Suprapubic skin (tissue), 4 donors: Measurements from ENCODE around the gene CCDC50. TPM values are rescaled to one million over a fixed set of nuclear protein-coding genes. Genes with fewer than 3 reads are reported as not detected.

ENCODE experiments used
- DNase-seq, 2 donors: peaks; one replicate each; pipeline ENCODE4 v3.0.0-alpha.2; 2019; ENCODE audit warnings: low spot score in 2 of 2
- H3K27ac ChIP-seq: fragments of 200-600 bp; sonication (generic); one replicate; pipeline ENCODE4 v1.5.1; 2019
- H3K27me3 ChIP-seq: fragments of 200-600 bp; sonication (generic); one replicate; pipeline ENCODE4 v1.5.1; 2019
- H3K36me3 ChIP-seq: fragments of 200-600 bp; sonication (generic); one replicate; pipeline ENCODE4 v1.5.1; 2019
- H3K4me1 ChIP-seq: fragments of 200-600 bp; sonication (generic); one replicate; pipeline ENCODE4 v1.5.1; 2019
- H3K4me3 ChIP-seq: fragments of 200-600 bp; sonication (generic); one replicate; pipeline ENCODE4 v1.5.1; 2019; ENCODE audit warnings: mild to moderate bottlenecking
- H3K9me3 ChIP-seq: fragments of 200-600 bp; sonication (generic); one replicate; pipeline ENCODE4 v1.5.1; 2019
- CTCF ChIP-seq, 2 donors: fragments of 200-600 bp in 1 of 2; fragments of 450-650 bp in 1 of 2; sonication (generic) in 1 of 2; IDR thresholded peaks; one replicate each; pipeline ENCODE4 v1.5.1; 2016 to 2019; ENCODE audit warnings: antibody characterized with exemption in 2 of 2, mild to moderate bottlenecking in 1 of 2, moderate library complexity in 1 of 2
- EP300 ChIP-seq: sonication (generic); formaldehyde crosslinking; IDR thresholded peaks from one replicate; pipeline ENCODE4 v1.6.1; 2017; ENCODE audit warnings: antibody characterized with exemption
- POLR2A ChIP-seq, 2 donors: fragments of 450-650 bp; IDR thresholded peaks; one replicate each; pipeline ENCODE4 v1.6.1; 2017; ENCODE audit warnings: antibody characterized with exemption in 2 of 2, mild to moderate bottlenecking in 2 of 2, moderate library complexity in 2 of 2
- POLR2AphosphoS5 ChIP-seq, 3 donors: sonication (generic); formaldehyde crosslinking; IDR thresholded peaks; one replicate each; pipeline ENCODE4 v1.6.1; 2017; ENCODE audit warnings: antibody characterized with exemption in 3 of 3
- WGBS: methylation state at CpG from one replicate; pipeline ENCODE4 v1.1.5; 2018; 5-methylcytosine and 5-hydroxymethylcytosine counted together
- total RNA-seq, 4 donors: library from RNA; depleted of rRNA; stranded (reverse); fragments of >200 nt; gene quantifications; one replicate each; pipeline ENCODE4 v1.1.0, GENCODE V29; 2016

Gene CCDC50
- total RNA-seq, 4 donors from 2014 or later: 34.9 to 67.7 (median 42.4) TPM

DNA sequence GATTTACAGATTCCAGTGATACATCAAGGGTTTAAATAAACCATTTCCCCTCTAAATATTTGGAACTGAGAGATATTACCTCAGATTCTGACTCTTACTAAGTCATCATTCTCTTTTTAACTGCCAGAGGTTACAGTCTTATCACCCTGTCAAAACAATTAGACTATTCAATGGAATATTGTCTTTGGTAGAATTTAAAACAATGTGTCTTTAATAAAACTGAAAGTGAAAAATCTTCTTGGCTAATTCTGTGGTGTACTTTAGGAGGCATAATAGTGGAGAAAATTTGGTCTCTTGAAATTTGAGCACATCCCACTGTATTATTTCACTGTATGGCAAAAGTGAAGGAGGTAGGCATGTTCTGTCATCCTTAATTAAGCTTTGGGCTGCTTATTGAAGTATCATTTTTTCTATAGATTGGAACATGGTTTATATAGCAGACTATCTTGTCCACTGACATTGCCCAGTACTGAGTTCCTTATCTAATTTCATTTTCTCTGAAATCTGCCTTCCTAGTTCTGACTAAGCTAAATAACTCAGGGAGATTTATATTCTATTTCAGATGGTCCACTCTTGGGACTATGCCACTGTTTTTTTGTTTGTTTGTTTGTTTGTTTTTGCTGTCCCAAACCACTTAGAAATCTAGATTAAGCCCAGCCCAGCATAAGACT is 49.1 kb downstream of the CCDC50 start:
- peaks cover 36% of the 10 kb centered on the region for H3K4me1 ChIP-seq
- H3K4me3 ChIP-seq: no peak overlapping the region
- H3K27ac ChIP-seq: no peak overlapping the region
- DNase-seq: no peak
- H3K36me3 ChIP-seq: peaks cover 40% of the 10 kb centered on the region
- TF ChIP-seq EP300: no peak
- TF ChIP-seq POLR2AphosphoS5 (IDR thresholded peaks at IDR 0.05): no peak
- no peak for TF ChIP-seq CTCF (IDR thresholded peaks at IDR 0.05)
- no peak for TF ChIP-seq POLR2A (IDR thresholded peaks at IDR 0.05)
- H3K27me3 ChIP-seq: no peaks in the 10 kb centered on the region
- no peaks in the 10 kb centered on the region for H3K9me3 ChIP-seq

DNA sequence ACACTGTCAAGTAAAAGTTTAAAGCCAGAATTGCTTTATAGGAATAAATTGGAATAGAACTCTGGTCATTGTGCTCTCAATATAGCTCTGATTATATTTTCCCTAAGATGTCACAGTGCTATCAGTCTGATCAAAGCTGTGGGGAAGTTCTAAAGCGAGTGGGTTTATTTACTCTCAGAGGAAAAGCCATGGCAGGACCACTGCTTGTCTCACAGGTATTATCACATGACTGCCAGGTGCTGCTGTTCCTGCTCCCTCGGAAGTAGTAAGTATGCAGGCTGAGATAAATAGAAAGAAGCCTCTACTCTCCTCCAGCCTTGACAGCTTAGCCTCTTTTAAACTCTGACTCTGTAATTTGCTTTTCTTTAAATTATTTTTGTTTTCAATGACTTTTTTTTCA is 50.3 kb downstream of the CCDC50 start:
- H3K36me3 ChIP-seq: peaks cover 43% of the 10 kb centered on the region
- no peaks in the 10 kb centered on the region for H3K27me3 ChIP-seq
- H3K4me3 ChIP-seq: no peak overlapping the region
- no peak overlapping the region for H3K27ac ChIP-seq
- no peak for DNase-seq
- 58% methylated on average over 2 of the region's 2 CpGs for WGBS
- TF ChIP-seq POLR2AphosphoS5 (IDR thresholded peaks at IDR 0.05) (no peak), EP300 (no peak), POLR2A (IDR thresholded peaks at IDR 0.05) (no peak), CTCF (IDR thresholded peaks at IDR 0.05) (no peak)
- H3K9me3 ChIP-seq: no peaks in the 10 kb centered on the region
- H3K4me1 ChIP-seq: peaks cover 36% of the 10 kb centered on the region

GRCh38 chr3:191380001-191380400 is 50.8 kb downstream of the CCDC50 start:
- H3K36me3 ChIP-seq: peaks cover 40% of the 10 kb centered on the region
- no peak overlapping the region for H3K27ac ChIP-seq
- H3K4me3 ChIP-seq: no peak overlapping the region
- DNase-seq: no peak
- H3K27me3 ChIP-seq: no peaks in the 10 kb centered on the region
- H3K9me3 ChIP-seq: no peaks in the 10 kb centered on the region
- TF ChIP-seq CTCF (IDR thresholded peaks at IDR 0.05) (no peak), EP300 (no peak), POLR2AphosphoS5 (IDR thresholded peaks at IDR 0.05) (no peak), POLR2A (IDR thresholded peaks at IDR 0.05) (no peak)
- 54% methylated on average over 2 of the region's 2 CpGs for WGBS
- H3K4me1 ChIP-seq: peaks cover 36% of the 10 kb centered on the region

- 94% methylated on average over 7 of the region's 7 CpGs for WGBS
- no peak for DNase-seq
- Histone ChIP-seq H3K4me3 (no peak overlapping the region), H3K4me1 (peaks cover 29% of the 10 kb centered on the region), H3K9me3 (no peaks in the 10 kb centered on the region), H3K27ac (no peak overlapping the region), H3K27me3 (no peaks in the 10 kb centered on the region), H3K36me3 (peaks cover 34% of the 10 kb centered on the region)
- no peak for TF ChIP-seq POLR2A (IDR thresholded peaks at IDR 0.05)
- TF ChIP-seq CTCF (IDR thresholded peaks at IDR 0.05): no peak
- TF ChIP-seq EP300: no peak
Observed at GRCh38 chr3:191381303-191381702, 52.1 kb downstream of the CCDC50 start.

DNA sequence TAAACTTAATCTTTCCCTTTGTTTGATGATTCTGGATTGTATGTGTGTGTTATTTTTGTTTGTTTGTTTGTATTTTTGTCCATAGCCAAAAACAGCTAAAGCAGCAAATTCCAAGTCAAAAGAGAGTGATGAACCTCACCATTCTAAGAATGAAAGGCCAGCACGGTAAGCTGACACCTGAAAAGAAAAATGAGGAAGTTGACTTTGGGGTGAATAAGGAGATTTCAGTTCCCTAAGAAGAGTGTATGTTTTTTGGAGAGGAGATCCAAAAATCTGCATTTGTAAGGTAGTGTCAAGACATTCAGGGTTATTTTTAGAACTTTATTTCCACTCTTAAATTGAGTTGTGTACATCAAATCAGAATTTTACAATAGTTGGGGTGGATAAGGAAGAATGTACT is 53.5 kb downstream of the CCDC50 start:
- DNase-seq: no peak
- Histone ChIP-seq H3K27ac (no peak overlapping the region), H3K27me3 (no peaks in the 10 kb centered on the region), H3K36me3 (peaks cover 34% of the 10 kb centered on the region), H3K9me3 (no peaks in the 10 kb centered on the region), H3K4me1 (peaks cover 16% of the 10 kb centered on the region), H3K4me3 (no peak overlapping the region)
- TF ChIP-seq POLR2AphosphoS5 (IDR thresholded peaks at IDR 0.05) (no peak), CTCF (IDR thresholded peaks at IDR 0.05) (no peak), EP300 (no peak), POLR2A (IDR thresholded peaks at IDR 0.05) (no peak)
- 52% methylated on average over 1 of the region's 1 CpG for WGBS
